GM18519 (cell line): ENCODE data around the gene UBL4A.

Experiments
- ATAC-seq: cut with Tn5 transposase; IDR thresholded peaks from one replicate; pipeline ENCODE4 v1.9.1; 2021; ENCODE audit warnings: mild to moderate bottlenecking, moderate library complexity; ENCODE audit not compliant: unreplicated experiment, low FRiP score

The UBL4A gene

GRCh38 chrX:154484255-154485149 lies 1.9 kb downstream of the UBL4A start:
- ATAC-seq, result no peak

GRCh38 chrX:154483325-154483724 lies 3.1 kb downstream of the UBL4A start:
- ATAC-seq, result no peak

- ATAC-seq, result no peak
Observed at GRCh38 chrX:154482786-154483185, 3.6 kb downstream of the UBL4A start.

GRCh38 chrX:154481911-154482601 lies 4.4 kb downstream of the UBL4A start:
- no peak for ATAC-seq

- no peak for ATAC-seq
Observed at GRCh38 chrX:154481195-154481594, 5.2 kb downstream of the UBL4A start.

GRCh38 chrX:154478728-154479622 lies 7.4 kb downstream of the UBL4A start, which contains the start of gene LAGE3:
Gene LAGE3, minus strand, starts transcription at chrX:154479281. Its CDS starts 366 bp downstream, at chrX:154478915.
- peak; percentile 68 for ATAC-seq

GRCh38 chrX:154477891-154478477 lies 8.4 kb downstream of the UBL4A start:
- ATAC-seq, result no peak

- ATAC-seq, result no peak
Observed at GRCh38 chrX:154476821-154477220, 9.6 kb downstream of the UBL4A start.

GRCh38 chrX:154473683-154474082 lies 12.7 kb downstream of the UBL4A start:
- ATAC-seq, result no peak

GRCh38 chrX:154472685-154473632 lies 13.5 kb downstream of the UBL4A start:
- no peak for ATAC-seq

GRCh38 chrX:154471839-154472684 lies 14.4 kb downstream of the UBL4A start:
- ATAC-seq, result no peak

- no peak for ATAC-seq
Observed at GRCh38 chrX:154470914-154471568, 15.4 kb downstream of the UBL4A start.

- ATAC-seq, result no peak
Observed at GRCh38 chrX:154470434-154470833, 16.0 kb downstream of the UBL4A start.

- ATAC-seq, result no peak
Observed at GRCh38 chrX:154469880-154470279, 16.5 kb downstream of the UBL4A start.

- no peak for ATAC-seq
Observed at GRCh38 chrX:154469114-154469513, 17.3 kb downstream of the UBL4A start.

GRCh38 chrX:154468217-154468616 lies 18.2 kb downstream of the UBL4A start:
- ATAC-seq, result no peak

GRCh38 chrX:154467556-154467955 lies 18.9 kb downstream of the UBL4A start:
- no peak for ATAC-seq

- no peak for ATAC-seq
Observed at GRCh38 chrX:154466907-154467306, 19.5 kb downstream of the UBL4A start.
